Natural killer cell (primary cell): Measurements from ENCODE around the gene TMEM212. TPM values are rescaled to one million over a fixed set of nuclear protein-coding genes. Genes with fewer than 3 reads are reported as not detected.

Experiments used
- ATAC-seq, 3 donors: fragments of 150-1000 bp in 2 of 3; fragments of 200-7000 bp in 1 of 3; cut with Tn5 transposase; 1 replicate in 1 of 3; 2 replicates in 2 of 3; pipeline ENCODE4 v1.10.0; 2021; ENCODE audit warnings: mild to moderate bottlenecking in 2 of 3, moderate library complexity in 2 of 3
- DNase-seq, 2 donors: peaks; one replicate each; pipeline versions ENCODE4 v3.0.0 to v3.0.0-alpha.2; 2013 to 2021; ENCODE audit warnings: mixed read lengths in 1 of 2
- H3K27ac ChIP-seq: one replicate; pipeline ENCODE4 v1.5.1; 2013; ENCODE audit warnings: mild to moderate bottlenecking, low read length
- H3K27me3 ChIP-seq: one replicate; pipeline ENCODE4 v1.6.1; 2013; ENCODE audit warnings: low read length; ENCODE audit not compliant: control insufficient read depth, insufficient read depth
- H3K36me3 ChIP-seq: one replicate; pipeline ENCODE4 v1.6.1; 2013; ENCODE audit warnings: low read length; ENCODE audit not compliant: control insufficient read depth, insufficient read depth
- H3K4me1 ChIP-seq: one replicate; pipeline ENCODE4 v1.6.1; 2013; ENCODE audit warnings: low read length; ENCODE audit not compliant: control insufficient read depth, insufficient read depth
- H3K4me3 ChIP-seq: one replicate; pipeline ENCODE4 v1.5.1; 2013; ENCODE audit warnings: low read length
- H3K9me3 ChIP-seq: one replicate; pipeline ENCODE4 v1.6.1; 2013; ENCODE audit warnings: low read length; ENCODE audit not compliant: control insufficient read depth, insufficient read depth
- H3K27ac Mint-ChIP-seq, 2 donors: one replicate each; pipeline ENCODE4 v1.8.0; 2022; ENCODE audit warnings: mild to moderate bottlenecking in 2 of 2, mixed read lengths in 2 of 2, moderate library complexity in 1 of 2
- H3K27me3 Mint-ChIP-seq, 2 donors: one replicate each; pipeline ENCODE4 v1.8.0; 2022; ENCODE audit warnings: low read depth in 2 of 2, mixed read lengths in 2 of 2
- H3K36me3 Mint-ChIP-seq: one replicate; pipeline ENCODE4 v1.8.0; 2022; ENCODE audit warnings: mixed read lengths
- H3K4me1 Mint-ChIP-seq, 2 donors: one replicate each; pipeline ENCODE4 v1.8.0; 2022; ENCODE audit warnings: mixed read lengths in 2 of 2
- H3K4me3 Mint-ChIP-seq: one replicate; pipeline ENCODE4 v1.8.0; 2022; ENCODE audit warnings: mild to moderate bottlenecking, moderate library complexity, mixed read lengths
- H3K9me3 Mint-ChIP-seq, 2 donors: one replicate each; pipeline ENCODE4 v1.8.0; 2022; ENCODE audit warnings: mixed read lengths in 2 of 2
- WGBS: methylation state at CpG from one replicate; pipeline ENCODE4 v1.1.7; 2013; ENCODE audit warnings: missing lambda C conversion rate; ENCODE audit not compliant: insufficient coverage; 5-methylcytosine and 5-hydroxymethylcytosine counted together
- intact Hi-C: fragments of 100-400 bp; cut with micrococcal nuclease; formaldehyde crosslinking; loops from one replicate; pipeline ENCODE4 v1.14.2; 2022
- total RNA-seq, 4 donors: library from RNA; stranded (reverse); fragments of 120-200 nt in 1 of 4; gene quantifications; one replicate each; pipeline versions ENCODE4 v1.2.3 to v1.2.4, GENCODE V29; 2013 to 2022
- TF ChIP-seq, protein P1 (sequence below): fragments of 200-600 bp; IDR thresholded peaks from one replicate; pipeline ENCODE4 v1.8.0; 2022; ENCODE audit warnings: antibody characterized with exemption

Gene TMEM212
- total RNA-seq, 3 donors from 2014 or later (not counting 1 experiment from before 2014, with no cell fraction given): not detected

DNA sequence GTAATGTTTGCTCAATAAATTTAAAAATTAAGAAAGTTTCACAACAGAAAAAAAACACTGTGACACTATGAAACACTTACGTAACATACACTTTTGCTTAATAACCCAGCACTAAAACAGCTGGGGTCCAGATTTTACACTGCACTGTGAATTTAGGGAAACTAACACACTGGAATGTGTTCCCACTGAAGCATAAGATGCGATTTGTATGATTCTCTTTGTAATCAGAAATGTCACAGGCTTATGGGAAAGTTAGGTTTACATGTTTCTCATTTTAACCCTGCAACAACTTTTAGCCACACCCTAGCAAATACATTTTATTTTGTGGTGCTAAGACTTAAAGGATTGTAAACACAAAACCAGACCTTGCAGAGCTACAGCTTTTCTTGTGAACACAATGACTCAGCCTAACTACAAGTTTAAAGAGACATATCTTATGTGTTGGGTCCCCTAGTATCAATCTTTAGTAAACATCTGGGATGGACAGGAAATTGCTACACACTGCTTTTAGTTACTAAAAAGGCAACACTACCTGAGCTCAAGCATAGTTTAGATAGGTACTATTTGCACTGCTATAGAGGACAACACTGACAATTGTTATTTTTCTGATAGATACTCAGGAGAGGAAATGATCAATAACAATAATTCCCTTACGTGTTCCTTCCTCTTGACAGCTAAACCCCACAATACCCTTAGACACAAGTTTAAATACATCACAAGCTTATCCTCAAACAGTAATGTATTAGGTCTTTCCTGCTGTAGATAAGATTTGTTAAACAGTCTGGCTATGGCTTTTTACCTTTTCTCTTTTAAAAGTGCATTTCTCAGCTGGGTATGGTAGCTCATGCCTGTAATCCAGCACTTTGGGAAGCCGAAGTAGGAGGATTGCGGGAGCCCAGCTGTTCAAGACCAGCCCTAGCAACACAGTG is 36.7 kb upstream of the TMEM212 start:
- Mint-ChIP-seq H3K27me3 (no peaks in the 10 kb centered on the region), H3K36me3 (no peaks in the 10 kb centered on the region), H3K4me1 (peaks cover 26 to 33% of the 10 kb centered on the region in 2 donors), H3K4me3 (no peak overlapping the region), H3K27ac (peak overlapping the region in 1 of 2 donors; percentile 73), H3K9me3 (no peaks in the 10 kb centered on the region)
- 93% methylated on average over 3 of the region's 5 CpGs for WGBS
- Histone ChIP-seq H3K27me3 (no peaks in the 10 kb centered on the region), H3K27ac (no peak overlapping the region), H3K9me3 (no peaks in the 10 kb centered on the region), H3K36me3 (no peaks in the 10 kb centered on the region), H3K4me3 (no peak overlapping the region), H3K4me1 (peaks cover 19% of the 10 kb centered on the region)
- no peak for ATAC-seq
- DNase-seq: no peak
- intact Hi-C loops: no loop called here
- TF ChIP-seq, protein P1, sequence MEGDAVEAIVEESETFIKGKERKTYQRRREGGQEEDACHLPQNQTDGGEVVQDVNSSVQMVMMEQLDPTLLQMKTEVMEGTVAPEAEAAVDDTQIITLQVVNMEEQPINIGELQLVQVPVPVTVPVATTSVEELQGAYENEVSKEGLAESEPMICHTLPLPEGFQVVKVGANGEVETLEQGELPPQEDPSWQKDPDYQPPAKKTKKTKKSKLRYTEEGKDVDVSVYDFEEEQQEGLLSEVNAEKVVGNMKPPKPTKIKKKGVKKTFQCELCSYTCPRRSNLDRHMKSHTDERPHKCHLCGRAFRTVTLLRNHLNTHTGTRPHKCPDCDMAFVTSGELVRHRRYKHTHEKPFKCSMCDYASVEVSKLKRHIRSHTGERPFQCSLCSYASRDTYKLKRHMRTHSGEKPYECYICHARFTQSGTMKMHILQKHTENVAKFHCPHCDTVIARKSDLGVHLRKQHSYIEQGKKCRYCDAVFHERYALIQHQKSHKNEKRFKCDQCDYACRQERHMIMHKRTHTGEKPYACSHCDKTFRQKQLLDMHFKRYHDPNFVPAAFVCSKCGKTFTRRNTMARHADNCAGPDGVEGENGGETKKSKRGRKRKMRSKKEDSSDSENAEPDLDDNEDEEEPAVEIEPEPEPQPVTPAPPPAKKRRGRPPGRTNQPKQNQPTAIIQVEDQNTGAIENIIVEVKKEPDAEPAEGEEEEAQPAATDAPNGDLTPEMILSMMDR: no peak

DNA sequence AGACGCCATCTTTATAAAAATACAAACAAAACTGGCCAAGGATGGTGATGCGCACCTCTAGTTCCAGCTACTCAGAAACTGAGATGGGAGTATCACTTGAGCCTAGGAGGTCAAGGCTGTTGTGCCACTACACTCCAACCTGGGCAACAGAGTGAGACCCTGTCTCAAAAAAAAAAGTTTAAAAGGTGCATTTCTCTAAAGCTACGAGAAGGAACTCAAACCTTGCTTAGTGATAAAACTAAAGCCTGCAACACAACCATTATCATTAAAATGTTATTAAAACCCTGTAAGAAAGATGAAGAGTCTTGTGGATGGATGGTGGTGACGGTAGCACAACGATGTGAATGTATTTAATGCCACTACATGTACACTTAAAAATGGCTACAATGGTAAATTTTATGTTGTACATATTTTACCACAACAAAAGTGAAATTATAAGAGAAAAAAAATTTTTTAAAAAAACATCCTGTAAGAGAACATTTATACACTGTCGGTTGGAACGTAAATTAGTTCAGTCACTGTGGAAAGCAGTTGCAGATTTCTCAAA is 35.9 kb upstream of the TMEM212 start:
- TF ChIP-seq, protein P1: no peak
- H3K27me3 Mint-ChIP-seq: no peaks in the 10 kb centered on the region
- no peaks in the 10 kb centered on the region for H3K36me3 ChIP-seq
- no peak overlapping the region for H3K4me3 ChIP-seq
- no peaks in the 10 kb centered on the region for H3K9me3 Mint-ChIP-seq
- H3K9me3 ChIP-seq: no peaks in the 10 kb centered on the region
- no peak for DNase-seq
- 93% methylated on average over 5 of the region's 7 CpGs for WGBS
- ATAC-seq: no peak
- intact Hi-C loops: no loop called here
- peak overlapping the region in 1 of 2 donors; percentile 73 for H3K27ac Mint-ChIP-seq
- no peaks in the 10 kb centered on the region for H3K27me3 ChIP-seq
- H3K36me3 Mint-ChIP-seq: no peaks in the 10 kb centered on the region
- H3K27ac ChIP-seq: no peak overlapping the region
- no peak overlapping the region for H3K4me3 Mint-ChIP-seq
- H3K4me1 ChIP-seq: peaks cover 19% of the 10 kb centered on the region
- H3K4me1 Mint-ChIP-seq: peaks cover 26 to 33% of the 10 kb centered on the region in 2 donors

DNA sequence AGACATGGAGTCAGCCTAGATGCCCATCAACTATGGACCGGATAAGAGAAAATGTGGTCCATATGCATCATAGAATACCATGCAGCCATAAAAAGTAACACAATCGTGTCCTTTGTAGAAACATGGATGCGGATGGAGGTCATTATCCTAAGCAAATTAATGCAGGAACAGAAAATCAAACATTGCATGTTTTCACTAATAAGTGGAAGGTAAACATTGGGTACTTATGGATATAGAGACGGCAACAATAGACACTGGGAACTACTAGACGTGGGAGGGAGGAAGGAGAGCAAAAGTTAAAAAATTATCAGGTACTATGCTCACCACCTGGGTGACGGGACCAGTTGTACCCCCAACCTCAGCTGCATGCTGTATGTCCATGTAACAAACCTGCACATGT is 35.3 kb upstream of the TMEM212 start:
- no peaks in the 10 kb centered on the region for H3K9me3 Mint-ChIP-seq
- TF ChIP-seq, protein P1: no peak
- Histone ChIP-seq H3K9me3 (no peaks in the 10 kb centered on the region), H3K4me1 (peaks cover 19% of the 10 kb centered on the region), H3K4me3 (no peak overlapping the region), H3K27ac (no peak overlapping the region), H3K36me3 (no peaks in the 10 kb centered on the region), H3K27me3 (no peaks in the 10 kb centered on the region)
- no peak overlapping the region for H3K27ac Mint-ChIP-seq
- WGBS: 93% methylated on average over 6 of the region's 6 CpGs
- H3K4me3 Mint-ChIP-seq: peak overlapping the region; percentile 18
- ATAC-seq: no peak
- no peaks in the 10 kb centered on the region for H3K27me3 Mint-ChIP-seq
- peaks cover 26 to 33% of the 10 kb centered on the region in 2 donors for H3K4me1 Mint-ChIP-seq
- intact Hi-C loops: loop anchor here (2.0 kb wide), 1 partner anchor 299 kb away; no protein-coding TSS in a partner anchor
- no peak for DNase-seq
- H3K36me3 Mint-ChIP-seq: no peaks in the 10 kb centered on the region
